ENCODE results near the gene PSME2. TPM values are rescaled to one million over a fixed set of nuclear protein-coding genes. Genes with fewer than 3 reads are reported as not detected.

PSME2 gene
- total RNA-seq, 1 donor from 2014 or later, result 125 TPM

DNA sequence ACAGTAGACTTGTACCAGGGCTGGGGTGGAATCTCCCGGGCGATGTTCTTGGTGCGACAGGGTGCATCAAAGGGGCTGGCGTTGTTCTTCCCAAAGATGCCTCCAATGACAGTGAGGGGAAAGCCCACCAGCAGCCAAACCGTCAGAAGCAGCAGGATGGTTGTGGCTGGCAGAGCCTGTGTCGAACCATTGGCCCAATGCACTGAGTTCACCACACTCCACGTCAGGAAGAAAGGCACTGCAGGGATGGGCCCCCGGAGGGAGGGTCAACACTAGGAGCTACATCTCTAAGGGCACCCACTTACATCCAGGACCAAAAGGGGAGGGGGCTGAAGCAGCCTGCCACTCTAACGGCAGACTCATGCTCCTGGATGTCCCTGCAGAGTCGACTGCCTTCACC is 44.0 kb upstream of the PSME2 start:
- Mint-ChIP-seq H3K27me3 (ENCODE audit: low read depth) (peaks cover 3% of the 10 kb centered on the region), H3K4me1 (peaks cover 43% of the 10 kb centered on the region), H3K36me3 (ENCODE audit: low read depth) (peaks cover 15% of the 10 kb centered on the region), H3K4me3 (peak overlapping the region; percentile 49), H3K27ac (ENCODE audit: unreplicated experiment) (no peak overlapping the region), H3K9me3 (no peaks in the 10 kb centered on the region)
- TF ChIP-seq, protein P1, sequence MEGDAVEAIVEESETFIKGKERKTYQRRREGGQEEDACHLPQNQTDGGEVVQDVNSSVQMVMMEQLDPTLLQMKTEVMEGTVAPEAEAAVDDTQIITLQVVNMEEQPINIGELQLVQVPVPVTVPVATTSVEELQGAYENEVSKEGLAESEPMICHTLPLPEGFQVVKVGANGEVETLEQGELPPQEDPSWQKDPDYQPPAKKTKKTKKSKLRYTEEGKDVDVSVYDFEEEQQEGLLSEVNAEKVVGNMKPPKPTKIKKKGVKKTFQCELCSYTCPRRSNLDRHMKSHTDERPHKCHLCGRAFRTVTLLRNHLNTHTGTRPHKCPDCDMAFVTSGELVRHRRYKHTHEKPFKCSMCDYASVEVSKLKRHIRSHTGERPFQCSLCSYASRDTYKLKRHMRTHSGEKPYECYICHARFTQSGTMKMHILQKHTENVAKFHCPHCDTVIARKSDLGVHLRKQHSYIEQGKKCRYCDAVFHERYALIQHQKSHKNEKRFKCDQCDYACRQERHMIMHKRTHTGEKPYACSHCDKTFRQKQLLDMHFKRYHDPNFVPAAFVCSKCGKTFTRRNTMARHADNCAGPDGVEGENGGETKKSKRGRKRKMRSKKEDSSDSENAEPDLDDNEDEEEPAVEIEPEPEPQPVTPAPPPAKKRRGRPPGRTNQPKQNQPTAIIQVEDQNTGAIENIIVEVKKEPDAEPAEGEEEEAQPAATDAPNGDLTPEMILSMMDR (conservative IDR thresholded peaks at IDR 0.05), result no peak
- no peak for DNase-seq (ENCODE audit: low read depth, low spot score)

DNA sequence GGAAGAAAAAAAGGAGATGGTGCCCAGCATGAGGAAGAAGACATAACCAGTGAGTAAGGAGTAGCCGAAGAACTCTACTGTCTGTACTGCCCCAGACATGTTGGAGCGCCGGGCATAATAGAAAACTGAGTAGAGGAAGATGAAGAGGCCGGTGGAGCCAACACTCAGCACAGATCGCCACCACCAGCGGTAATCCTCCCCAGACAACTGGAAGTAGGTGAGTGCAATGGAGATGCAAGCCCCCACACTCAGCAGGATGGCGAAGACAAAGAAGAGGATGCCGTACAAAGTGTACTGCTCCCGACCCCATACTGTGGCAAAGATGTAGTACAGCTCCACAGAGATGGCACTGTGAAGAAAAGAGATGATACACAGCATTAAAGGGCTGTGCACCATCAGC is 43.0 kb upstream of the PSME2 start:
- no peak for DNase-seq (ENCODE audit: low read depth, low spot score)
- Mint-ChIP-seq H3K9me3 (no peaks in the 10 kb centered on the region), H3K4me1 (peaks cover 37% of the 10 kb centered on the region), H3K36me3 (ENCODE audit: low read depth) (peaks cover 15% of the 10 kb centered on the region), H3K27ac (ENCODE audit: unreplicated experiment) (peak overlapping the region; percentile 9), H3K4me3 (peak overlapping the region; percentile 98), H3K27me3 (ENCODE audit: low read depth) (peaks cover 3% of the 10 kb centered on the region)
- TF ChIP-seq, protein P1 (conservative IDR thresholded peaks at IDR 0.05), result no peak

DNA sequence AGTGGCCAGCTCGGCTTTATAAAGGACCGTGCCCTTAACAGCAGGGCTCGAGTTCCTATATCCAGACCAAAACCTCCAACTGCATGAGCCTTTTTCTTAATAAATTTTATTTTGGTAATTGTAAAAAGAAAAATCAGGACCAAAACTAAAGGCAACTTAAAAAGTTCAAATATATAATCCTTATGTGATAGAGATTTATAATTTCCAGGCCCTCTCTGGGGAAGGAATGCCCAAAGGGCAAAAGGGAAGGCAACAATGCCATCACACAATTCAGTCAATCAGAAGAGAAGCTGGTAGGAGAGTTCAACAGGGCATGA is 42.6 kb upstream of the PSME2 start:
- DNase-seq (ENCODE audit: low read depth, low spot score), result no peak
- TF ChIP-seq, protein P1 (conservative IDR thresholded peaks at IDR 0.05), result no peak
- Mint-ChIP-seq H3K27ac (ENCODE audit: unreplicated experiment) (peak overlapping the region; percentile 92), H3K9me3 (no peaks in the 10 kb centered on the region), H3K36me3 (ENCODE audit: low read depth) (peaks cover 14% of the 10 kb centered on the region), H3K4me3 (peak overlapping the region; percentile 98), H3K27me3 (ENCODE audit: low read depth) (peaks cover 3% of the 10 kb centered on the region), H3K4me1 (peaks cover 33% of the 10 kb centered on the region)

DNA sequence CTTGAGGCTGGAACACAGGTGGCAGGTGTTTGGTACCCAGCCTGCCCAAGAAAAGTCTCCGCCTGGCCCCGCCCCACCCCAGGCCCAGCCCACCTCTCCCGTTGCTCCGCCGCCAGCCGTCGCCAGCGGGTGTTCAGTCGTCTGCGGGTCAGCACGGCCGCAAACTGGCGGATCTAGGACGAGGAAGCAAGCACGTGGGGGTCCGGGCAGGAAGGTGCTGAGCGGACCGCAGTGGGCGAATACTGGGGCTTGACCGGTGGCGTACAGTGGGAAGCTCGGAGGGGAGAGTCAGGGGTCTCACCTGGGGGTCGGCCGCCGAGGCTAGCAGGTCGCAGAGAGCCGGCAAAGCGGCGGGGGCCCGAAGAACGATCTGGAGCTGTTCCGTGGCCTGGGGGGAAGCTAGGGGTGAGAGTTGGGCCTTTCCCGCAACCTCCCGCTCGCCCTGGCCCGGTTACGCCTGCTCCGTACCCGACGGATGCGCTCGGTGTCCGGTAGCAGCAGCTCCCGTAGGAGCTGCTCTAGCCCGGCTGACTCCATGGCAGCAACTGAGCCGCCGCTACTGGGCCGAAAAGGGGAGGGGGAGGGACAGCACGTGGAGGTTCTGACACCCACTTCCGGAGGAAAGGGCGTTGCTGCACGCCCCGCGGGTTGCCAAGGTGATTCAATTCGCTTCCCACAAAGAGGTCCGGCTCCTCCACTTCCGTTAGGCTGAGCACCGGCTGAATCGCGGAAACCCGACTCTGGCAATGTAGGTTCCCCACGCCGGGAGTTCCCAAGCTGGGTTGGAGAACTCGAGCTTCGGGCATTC is 42.0 kb upstream of the PSME2 start, which contains the start of gene IPO4:
Gene IPO4, minus strand, starts transcription at position 566 of the 808 bp plus-strand sequence. Its CDS starts 29 bp downstream, at position 537.
- peaks cover 13% of the 10 kb centered on the region for H3K36me3 Mint-ChIP-seq (ENCODE audit: low read depth)
- peak; percentile 86 for DNase-seq (ENCODE audit: low read depth, low spot score)
- peaks cover 3% of the 10 kb centered on the region for H3K27me3 Mint-ChIP-seq (ENCODE audit: low read depth)
- peak within 1 kb of the TSS; percentile 98 for H3K4me3 Mint-ChIP-seq
- TF ChIP-seq, protein P1 (conservative IDR thresholded peaks at IDR 0.05), result no peak
- H3K27ac Mint-ChIP-seq (ENCODE audit: unreplicated experiment), result peak within 1 kb of the TSS; percentile 92
- no peaks in the 10 kb centered on the region for H3K9me3 Mint-ChIP-seq
- peaks cover 30% of the 10 kb centered on the region for H3K4me1 Mint-ChIP-seq

DNA sequence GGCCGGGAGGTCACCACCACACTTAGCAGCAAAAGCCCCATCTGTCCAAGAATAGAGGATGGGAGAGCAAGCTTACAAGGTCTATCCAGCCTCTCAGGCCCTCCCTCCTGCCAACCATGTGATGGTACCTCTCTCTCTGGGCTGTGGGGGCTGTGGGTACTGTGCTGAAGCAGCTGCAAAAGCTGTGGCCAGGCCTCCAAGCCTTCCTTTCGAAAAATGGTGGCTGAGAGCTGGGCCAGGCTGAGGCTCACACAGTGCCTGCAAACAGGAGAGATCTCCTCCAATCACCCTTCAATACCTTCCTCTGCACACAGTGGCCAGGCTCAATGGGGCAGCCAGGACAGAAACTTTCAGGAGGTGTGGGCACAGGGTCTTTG is 41.1 kb upstream of the PSME2 start:
- Mint-ChIP-seq H3K27ac (ENCODE audit: unreplicated experiment) (peak overlapping the region; percentile 52), H3K27me3 (ENCODE audit: low read depth) (peaks cover 3% of the 10 kb centered on the region), H3K36me3 (ENCODE audit: low read depth) (peaks cover 8% of the 10 kb centered on the region), H3K9me3 (no peaks in the 10 kb centered on the region), H3K4me3 (peak overlapping the region; percentile 98), H3K4me1 (peaks cover 29% of the 10 kb centered on the region)
- TF ChIP-seq, protein P1 (conservative IDR thresholded peaks at IDR 0.05), result no peak
- no peak for DNase-seq (ENCODE audit: low read depth, low spot score)

All from neural crest cell (in vitro differentiated cells).